ENCODE measurements around the gene SQSTM1. TPM values are rescaled to one million over a fixed set of nuclear protein-coding genes. Genes with fewer than 3 reads are reported as not detected.

The SQSTM1 gene
- total RNA-seq, 1 donor from 2014 or later: 27.6 TPM

DNA sequence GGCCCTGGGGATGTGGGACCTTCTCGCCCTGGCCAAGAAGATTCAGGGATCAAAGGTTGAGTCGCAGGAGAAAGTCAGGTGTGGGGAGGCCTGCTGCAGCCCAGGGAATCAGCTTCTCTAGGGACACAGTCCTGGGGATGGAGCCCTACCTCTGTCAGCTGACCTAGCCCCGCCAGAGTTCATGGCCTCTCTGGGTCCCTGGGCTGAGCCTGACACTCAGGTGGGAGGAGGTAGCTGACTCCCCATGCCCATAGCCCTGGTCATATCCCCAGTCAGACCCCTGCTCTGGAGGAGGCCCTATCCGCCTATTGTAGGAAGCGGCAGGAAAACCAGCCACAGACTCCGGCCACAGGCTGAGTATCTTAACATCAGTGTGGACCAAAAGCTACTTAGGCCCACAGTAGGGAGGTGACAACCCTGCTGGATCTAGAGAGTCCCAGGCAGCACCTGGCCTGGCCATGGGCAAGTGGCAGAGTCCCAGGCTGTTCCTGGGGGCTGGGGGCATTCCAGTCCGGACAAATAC is 52.9 kb downstream of the SQSTM1 start:
- Mint-ChIP-seq H3K4me3 (no peak overlapping the region), H3K27ac (no peak overlapping the region), H3K36me3 (peaks cover 20% of the 10 kb centered on the region), H3K9me3 (no peaks in the 10 kb centered on the region), H3K27me3 (ENCODE audit: insufficient read depth, low read depth) (peaks cover 2% of the 10 kb centered on the region), H3K4me1 (peaks cover 6% of the 10 kb centered on the region)
- Histone ChIP-seq H3K4me2 (no peak overlapping the region), H3K9me3 (ENCODE audit: low read depth) (no peaks in the 10 kb centered on the region), H4K20me1 (ENCODE audit: low read depth) (peaks cover 4% of the 10 kb centered on the region), H3K27me3 (no peaks in the 10 kb centered on the region), H3K9ac (no peak overlapping the region), H3F3A (ENCODE audit: low read depth) (peaks cover 24% of the 10 kb centered on the region), H2AFZ (replicated peaks) (no peak overlapping the region), H3K4me3 (no peak overlapping the region), H3K79me2 (ENCODE audit: low read depth) (no peaks in the 10 kb centered on the region), H3K36me3 (no peaks in the 10 kb centered on the region), H3K4me1 (peaks cover 17% of the 10 kb centered on the region), H3K27ac (no peak overlapping the region)
- no peak for TF ChIP-seq EZH2phosphoT487 (IDR thresholded peaks at IDR 0.05)
- no peak for TF ChIP-seq EZH2 (IDR thresholded peaks at IDR 0.05)
- TF ChIP-seq, protein P1, sequence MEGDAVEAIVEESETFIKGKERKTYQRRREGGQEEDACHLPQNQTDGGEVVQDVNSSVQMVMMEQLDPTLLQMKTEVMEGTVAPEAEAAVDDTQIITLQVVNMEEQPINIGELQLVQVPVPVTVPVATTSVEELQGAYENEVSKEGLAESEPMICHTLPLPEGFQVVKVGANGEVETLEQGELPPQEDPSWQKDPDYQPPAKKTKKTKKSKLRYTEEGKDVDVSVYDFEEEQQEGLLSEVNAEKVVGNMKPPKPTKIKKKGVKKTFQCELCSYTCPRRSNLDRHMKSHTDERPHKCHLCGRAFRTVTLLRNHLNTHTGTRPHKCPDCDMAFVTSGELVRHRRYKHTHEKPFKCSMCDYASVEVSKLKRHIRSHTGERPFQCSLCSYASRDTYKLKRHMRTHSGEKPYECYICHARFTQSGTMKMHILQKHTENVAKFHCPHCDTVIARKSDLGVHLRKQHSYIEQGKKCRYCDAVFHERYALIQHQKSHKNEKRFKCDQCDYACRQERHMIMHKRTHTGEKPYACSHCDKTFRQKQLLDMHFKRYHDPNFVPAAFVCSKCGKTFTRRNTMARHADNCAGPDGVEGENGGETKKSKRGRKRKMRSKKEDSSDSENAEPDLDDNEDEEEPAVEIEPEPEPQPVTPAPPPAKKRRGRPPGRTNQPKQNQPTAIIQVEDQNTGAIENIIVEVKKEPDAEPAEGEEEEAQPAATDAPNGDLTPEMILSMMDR (IDR thresholded peaks at IDR 0.05): no peak
- no peak for DNase-seq (ENCODE audit: low spot score)

DNA sequence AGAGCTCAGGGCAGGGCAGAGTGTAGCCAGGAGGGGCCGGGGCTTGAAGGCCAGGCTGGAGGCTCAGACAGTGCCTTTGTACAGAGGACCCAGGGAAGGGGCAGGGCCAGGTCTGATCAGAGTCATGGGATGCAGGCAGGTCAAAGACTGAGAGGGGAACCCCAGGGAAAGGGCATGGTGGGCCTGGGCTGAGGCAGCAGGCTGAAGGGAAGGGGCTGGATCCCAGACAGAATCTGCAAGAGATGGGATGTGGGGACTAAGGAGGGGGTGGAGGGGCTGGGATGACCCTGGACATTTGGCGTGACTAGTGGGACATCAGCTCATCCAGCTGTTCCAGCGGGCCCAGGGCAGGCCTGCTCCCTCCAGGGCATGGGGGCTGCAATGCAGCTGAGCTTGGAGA is 53.4 kb downstream of the SQSTM1 start:
- Histone ChIP-seq H3K4me3 (no peak overlapping the region), H3K27me3 (no peaks in the 10 kb centered on the region), H3K79me2 (ENCODE audit: low read depth) (no peaks in the 10 kb centered on the region), H3K4me1 (peaks cover 12% of the 10 kb centered on the region), H3K9ac (no peak overlapping the region), H3K27ac (no peak overlapping the region), H3K36me3 (no peaks in the 10 kb centered on the region), H2AFZ (replicated peaks) (no peak overlapping the region), H3K9me3 (ENCODE audit: low read depth) (no peaks in the 10 kb centered on the region), H3F3A (ENCODE audit: low read depth) (peaks cover 19% of the 10 kb centered on the region), H4K20me1 (ENCODE audit: low read depth) (peaks cover 4% of the 10 kb centered on the region), H3K4me2 (no peak overlapping the region)
- Mint-ChIP-seq H3K27me3 (ENCODE audit: insufficient read depth, low read depth) (peaks cover 2% of the 10 kb centered on the region), H3K9me3 (no peaks in the 10 kb centered on the region), H3K4me1 (peaks cover 6% of the 10 kb centered on the region), H3K27ac (no peak overlapping the region), H3K4me3 (no peak overlapping the region), H3K36me3 (peaks cover 20% of the 10 kb centered on the region)
- no peak for DNase-seq (ENCODE audit: low spot score)
- no peak for TF ChIP-seq EZH2 (IDR thresholded peaks at IDR 0.05)
- no peak for TF ChIP-seq EZH2phosphoT487 (IDR thresholded peaks at IDR 0.05)
- TF ChIP-seq, protein P1 (IDR thresholded peaks at IDR 0.05): no peak

DNA sequence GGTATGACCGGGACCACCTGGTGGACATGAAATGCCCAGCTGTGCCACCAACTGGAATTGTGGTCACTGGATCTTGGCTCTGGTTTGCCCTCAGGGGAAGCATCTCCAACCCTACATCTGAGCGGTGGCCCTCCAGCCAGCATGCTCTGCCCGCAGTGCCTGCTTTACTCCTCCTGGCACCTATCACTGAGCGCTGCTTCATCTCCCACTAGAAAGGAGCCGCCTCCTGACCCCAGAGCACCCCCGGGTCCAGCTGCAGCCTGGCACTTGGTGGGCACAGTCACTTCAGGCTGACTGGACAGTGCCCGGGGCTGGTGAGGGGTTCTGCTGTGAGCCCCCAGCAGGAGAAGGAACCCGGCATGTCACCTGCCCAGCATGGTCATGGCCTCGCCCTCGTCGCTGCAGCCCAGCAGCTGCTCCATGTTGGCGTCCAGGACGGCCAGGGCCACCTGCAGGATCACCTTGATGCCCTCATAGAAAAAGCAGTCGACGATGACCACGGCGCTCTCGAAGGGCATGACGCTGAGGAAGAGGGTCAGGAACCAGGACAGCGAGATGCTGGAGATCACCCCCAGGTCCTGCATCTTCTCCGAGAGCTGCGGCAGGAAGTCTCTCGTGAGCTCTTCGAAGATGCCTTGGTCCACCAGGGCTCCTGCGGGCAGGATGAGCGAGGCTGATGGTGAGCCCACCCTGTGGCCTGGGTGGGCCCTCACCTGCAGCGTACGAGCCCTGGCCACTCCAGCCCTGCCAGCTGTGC is 54.0 kb downstream of the SQSTM1 start:
- Histone ChIP-seq H3K27ac (no peak overlapping the region), H3K4me1 (peaks cover 6% of the 10 kb centered on the region), H3F3A (ENCODE audit: low read depth) (peaks cover 13% of the 10 kb centered on the region), H4K20me1 (ENCODE audit: low read depth) (peaks cover 4% of the 10 kb centered on the region), H3K79me2 (ENCODE audit: low read depth) (no peaks in the 10 kb centered on the region), H2AFZ (replicated peaks) (no peak overlapping the region), H3K9ac (no peak overlapping the region), H3K36me3 (no peaks in the 10 kb centered on the region), H3K4me3 (no peak overlapping the region), H3K4me2 (no peak overlapping the region), H3K27me3 (no peaks in the 10 kb centered on the region), H3K9me3 (ENCODE audit: low read depth) (no peaks in the 10 kb centered on the region)
- DNase-seq (ENCODE audit: low spot score): no peak
- Mint-ChIP-seq H3K4me1 (peaks cover 4% of the 10 kb centered on the region), H3K27me3 (ENCODE audit: insufficient read depth, low read depth) (peaks cover 2% of the 10 kb centered on the region), H3K27ac (no peak overlapping the region), H3K4me3 (no peak overlapping the region), H3K36me3 (peaks cover 20% of the 10 kb centered on the region), H3K9me3 (no peaks in the 10 kb centered on the region)
- TF ChIP-seq, protein P1 (IDR thresholded peaks at IDR 0.05): no peak
- no peak for TF ChIP-seq EZH2phosphoT487 (IDR thresholded peaks at IDR 0.05)
- TF ChIP-seq EZH2 (IDR thresholded peaks at IDR 0.05): no peak

Data from neural progenitor cell (in vitro differentiated cells).